HL-60 (cell line): ENCODE results near the gene SLC7A4.
"Not testable (repeated sequence)": the region's sequence is repeated elsewhere in the genome, so short reads cannot be mapped to it uniquely, and the experiment has no call there.

Experiments used
- POLR2AphosphoS5 ChIP-seq: IDR thresholded peaks from 2 replicates; pipeline ENCODE4 v1.6.1; 2012; ENCODE audit warnings: low read depth
- TF ChIP-seq, protein P1 (sequence below): IDR thresholded peaks from one replicate; pipeline ENCODE4 v1.5.1; 2011; ENCODE audit warnings: low read length, control low read depth, inconsistent platforms; ENCODE audit not compliant: insufficient read depth
- TF ChIP-seq, protein P2 (sequence below): IDR thresholded peaks from 2 replicates; pipeline ENCODE4 v1.6.1; 2012; ENCODE audit warnings: low read depth; ENCODE audit not compliant: insufficient replicate concordance

DNA sequence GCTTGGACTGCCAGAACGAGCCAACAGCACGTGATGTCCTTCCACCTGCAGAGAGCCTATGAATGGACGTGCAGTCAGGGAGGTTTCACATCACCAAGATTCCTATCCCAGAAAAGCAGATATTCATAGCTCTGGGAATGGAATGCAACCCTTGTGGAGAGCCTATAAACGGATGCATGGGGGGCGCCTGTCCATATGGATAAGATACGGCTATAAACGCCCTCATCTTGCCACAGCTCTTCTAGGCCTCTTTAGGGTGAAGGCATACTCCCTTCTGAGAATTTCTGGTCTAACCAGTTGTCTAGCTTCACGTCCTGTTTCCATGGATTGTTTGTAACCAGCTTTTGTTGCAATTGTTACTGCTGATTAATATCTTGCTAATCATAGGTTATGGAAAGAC is 39.4 kb upstream of the SLC7A4 start:
- TF ChIP-seq, protein P1, sequence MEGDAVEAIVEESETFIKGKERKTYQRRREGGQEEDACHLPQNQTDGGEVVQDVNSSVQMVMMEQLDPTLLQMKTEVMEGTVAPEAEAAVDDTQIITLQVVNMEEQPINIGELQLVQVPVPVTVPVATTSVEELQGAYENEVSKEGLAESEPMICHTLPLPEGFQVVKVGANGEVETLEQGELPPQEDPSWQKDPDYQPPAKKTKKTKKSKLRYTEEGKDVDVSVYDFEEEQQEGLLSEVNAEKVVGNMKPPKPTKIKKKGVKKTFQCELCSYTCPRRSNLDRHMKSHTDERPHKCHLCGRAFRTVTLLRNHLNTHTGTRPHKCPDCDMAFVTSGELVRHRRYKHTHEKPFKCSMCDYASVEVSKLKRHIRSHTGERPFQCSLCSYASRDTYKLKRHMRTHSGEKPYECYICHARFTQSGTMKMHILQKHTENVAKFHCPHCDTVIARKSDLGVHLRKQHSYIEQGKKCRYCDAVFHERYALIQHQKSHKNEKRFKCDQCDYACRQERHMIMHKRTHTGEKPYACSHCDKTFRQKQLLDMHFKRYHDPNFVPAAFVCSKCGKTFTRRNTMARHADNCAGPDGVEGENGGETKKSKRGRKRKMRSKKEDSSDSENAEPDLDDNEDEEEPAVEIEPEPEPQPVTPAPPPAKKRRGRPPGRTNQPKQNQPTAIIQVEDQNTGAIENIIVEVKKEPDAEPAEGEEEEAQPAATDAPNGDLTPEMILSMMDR = not testable (repeated sequence)
- not testable (repeated sequence) for TF ChIP-seq POLR2AphosphoS5
- TF ChIP-seq, protein P2, sequence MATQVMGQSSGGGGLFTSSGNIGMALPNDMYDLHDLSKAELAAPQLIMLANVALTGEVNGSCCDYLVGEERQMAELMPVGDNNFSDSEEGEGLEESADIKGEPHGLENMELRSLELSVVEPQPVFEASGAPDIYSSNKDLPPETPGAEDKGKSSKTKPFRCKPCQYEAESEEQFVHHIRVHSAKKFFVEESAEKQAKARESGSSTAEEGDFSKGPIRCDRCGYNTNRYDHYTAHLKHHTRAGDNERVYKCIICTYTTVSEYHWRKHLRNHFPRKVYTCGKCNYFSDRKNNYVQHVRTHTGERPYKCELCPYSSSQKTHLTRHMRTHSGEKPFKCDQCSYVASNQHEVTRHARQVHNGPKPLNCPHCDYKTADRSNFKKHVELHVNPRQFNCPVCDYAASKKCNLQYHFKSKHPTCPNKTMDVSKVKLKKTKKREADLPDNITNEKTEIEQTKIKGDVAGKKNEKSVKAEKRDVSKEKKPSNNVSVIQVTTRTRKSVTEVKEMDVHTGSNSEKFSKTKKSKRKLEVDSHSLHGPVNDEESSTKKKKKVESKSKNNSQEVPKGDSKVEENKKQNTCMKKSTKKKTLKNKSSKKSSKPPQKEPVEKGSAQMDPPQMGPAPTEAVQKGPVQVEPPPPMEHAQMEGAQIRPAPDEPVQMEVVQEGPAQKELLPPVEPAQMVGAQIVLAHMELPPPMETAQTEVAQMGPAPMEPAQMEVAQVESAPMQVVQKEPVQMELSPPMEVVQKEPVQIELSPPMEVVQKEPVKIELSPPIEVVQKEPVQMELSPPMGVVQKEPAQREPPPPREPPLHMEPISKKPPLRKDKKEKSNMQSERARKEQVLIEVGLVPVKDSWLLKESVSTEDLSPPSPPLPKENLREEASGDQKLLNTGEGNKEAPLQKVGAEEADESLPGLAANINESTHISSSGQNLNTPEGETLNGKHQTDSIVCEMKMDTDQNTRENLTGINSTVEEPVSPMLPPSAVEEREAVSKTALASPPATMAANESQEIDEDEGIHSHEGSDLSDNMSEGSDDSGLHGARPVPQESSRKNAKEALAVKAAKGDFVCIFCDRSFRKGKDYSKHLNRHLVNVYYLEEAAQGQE = not testable (repeated sequence)
